GM18499 (cell line): ENCODE results near the gene GSK3B.
"Not testable (repeated sequence)": the region's sequence is repeated elsewhere in the genome, so short reads cannot be mapped to it uniquely, and the experiment has no call there.

ENCODE experiments used
- ATAC-seq: cut with Tn5 transposase; IDR thresholded peaks from one replicate; pipeline ENCODE4 v1.9.1; 2021; ENCODE audit warnings: moderate number of reproducible peaks; ENCODE audit not compliant: insufficient read depth, unreplicated experiment

GSK3B gene

DNA sequence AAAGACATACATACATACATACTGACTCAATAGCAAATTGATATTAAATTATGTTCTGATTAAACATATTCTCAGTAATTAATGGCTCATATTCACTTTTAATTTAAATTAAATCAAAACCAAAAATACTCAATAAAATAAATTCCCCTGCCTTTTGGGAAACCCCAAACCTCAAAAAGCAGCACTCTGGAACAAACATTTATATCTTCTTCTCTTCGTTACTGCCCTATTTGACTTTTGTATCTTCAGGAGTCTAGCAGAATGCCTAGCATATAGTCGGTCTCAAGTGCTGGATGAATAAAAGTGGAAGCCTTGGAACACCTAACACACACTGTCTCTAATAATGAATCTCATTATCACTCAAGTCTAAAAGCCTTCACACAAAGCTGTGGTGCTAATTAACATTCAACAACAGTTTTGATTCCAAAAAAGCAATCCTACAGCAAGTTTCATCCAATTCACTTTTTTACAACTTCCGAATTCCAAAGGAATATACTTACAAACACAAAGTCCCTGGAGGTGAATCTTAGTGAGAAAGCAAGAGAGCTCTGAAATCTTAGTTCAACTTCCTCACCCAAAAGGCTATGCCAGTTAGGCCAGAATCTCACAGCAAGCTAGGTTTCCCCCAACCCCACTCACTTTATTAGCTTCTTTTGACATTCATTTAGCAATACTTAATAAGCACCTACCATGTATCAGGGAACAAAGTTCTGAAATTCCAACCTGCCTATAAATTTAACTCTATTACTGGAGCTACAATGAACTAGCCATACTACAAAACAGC lies 35.0 kb downstream of the GSK3B start:
- ATAC-seq, result no peak

DNA sequence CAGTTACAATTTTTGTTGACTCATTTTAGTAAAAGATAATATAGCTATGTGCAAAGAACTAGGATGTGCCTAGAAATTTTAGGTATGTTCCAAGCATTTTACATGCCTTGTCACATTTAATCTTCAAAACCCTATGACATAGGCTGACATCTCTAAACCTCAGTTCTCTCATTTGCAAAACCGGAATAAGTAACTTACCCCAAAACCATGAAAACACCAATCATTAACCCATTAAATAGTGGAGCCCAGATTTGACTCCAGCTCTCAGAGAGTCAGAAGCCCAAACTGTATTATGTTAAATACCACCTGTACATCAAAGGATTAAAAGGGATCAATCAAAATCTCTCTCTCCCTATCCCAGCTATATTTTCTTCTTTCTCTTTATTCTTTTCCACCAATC lies 36.6 kb downstream of the GSK3B start:
- no peak for ATAC-seq

DNA sequence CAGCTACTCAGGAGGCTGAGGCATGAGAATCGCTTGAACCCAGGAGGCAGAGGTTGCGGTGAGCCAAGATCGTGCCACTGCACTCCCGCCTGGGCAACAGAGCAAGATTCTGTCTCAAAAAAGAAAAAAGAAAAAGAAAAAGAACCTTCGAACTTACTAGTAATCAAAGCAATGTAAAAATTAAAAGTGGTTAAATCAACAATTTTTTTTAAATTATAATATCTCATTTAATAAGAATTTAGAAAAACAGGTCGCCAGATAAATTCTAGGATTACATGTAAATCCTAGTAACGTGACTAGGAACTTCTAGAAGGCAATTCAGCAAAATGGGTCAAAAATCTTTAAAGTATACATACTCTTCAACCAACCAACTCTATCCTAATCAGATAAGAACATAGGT lies 37.2 kb downstream of the GSK3B start:
- ATAC-seq, result no peak

DNA sequence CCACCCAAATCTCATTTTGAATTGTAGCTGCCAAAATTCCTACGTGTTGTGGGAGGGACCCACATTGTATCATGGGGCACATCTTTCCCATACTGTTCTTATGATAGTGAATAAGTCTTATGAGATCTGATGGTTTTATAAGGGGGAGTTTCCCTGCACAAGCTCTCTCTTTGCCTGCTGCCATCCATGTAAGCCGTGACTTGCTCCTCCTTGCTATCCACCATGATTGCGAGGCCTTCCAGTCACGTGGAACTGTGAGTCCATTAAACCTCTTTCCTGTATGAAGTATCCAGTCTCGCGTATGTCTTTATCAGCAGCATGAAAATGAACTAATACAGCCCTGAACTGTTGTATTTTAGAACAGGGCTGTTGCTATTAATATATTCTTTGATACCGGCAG lies 40.6 kb downstream of the GSK3B start:
- not testable (repeated sequence) for ATAC-seq

DNA sequence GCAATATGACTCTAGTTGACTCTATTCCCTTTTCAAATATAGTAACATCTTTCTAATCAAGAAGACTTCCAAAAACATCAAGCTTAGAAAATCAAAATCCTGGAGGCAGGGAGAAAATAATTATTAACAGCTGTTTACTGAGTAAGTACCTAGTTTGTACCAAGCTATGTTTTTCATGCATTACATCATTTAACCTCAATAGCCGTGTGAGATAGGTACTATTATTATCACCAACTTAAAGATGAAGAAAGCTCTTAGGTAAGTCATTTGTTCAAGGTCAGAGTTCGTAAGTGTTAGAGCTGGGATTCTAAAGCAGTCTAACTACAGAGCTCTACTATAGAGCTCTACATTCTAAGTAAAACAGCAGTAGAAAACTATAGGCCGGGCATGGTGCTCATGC lies 41.6 kb downstream of the GSK3B start:
- no peak for ATAC-seq

DNA sequence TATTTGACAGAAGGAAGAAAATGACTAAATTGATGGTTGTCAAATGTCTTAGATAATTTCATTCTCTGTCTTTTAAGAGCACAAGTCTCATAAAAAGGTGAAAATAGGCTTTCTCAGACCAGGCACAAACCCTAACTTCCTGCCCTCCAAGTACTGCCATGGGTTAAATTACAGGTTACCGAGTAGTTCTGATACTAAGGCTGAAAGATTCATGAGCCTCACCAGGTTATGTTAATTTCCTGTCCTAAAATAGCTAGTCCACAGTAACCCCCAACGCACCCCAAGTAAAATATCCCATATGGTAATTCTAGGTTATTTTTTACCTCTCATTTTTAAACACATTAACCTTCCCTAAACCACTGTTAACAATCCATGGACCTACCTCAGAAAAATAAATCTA lies 42.0 kb downstream of the GSK3B start:
- peak; percentile 41 for ATAC-seq

DNA sequence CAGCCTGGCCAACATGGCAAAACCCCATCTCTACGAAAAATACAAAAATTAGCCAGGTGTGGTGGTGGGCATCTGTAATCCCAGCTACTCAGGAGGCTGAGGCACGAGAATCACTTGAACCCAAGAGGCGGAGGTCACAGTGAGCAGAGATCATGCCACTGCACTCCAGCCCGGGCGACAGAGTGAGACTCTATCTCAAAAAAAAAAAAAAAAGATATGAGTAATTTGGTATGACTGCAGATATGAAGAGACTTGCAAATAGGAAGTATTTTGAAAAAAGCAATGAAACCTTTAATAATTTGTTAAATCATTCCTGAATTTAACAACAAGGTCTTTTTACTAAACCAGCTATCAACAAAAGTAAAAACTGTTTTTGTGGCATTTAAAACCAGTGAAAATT lies 42.7 kb downstream of the GSK3B start:
- not testable (repeated sequence) for ATAC-seq

DNA sequence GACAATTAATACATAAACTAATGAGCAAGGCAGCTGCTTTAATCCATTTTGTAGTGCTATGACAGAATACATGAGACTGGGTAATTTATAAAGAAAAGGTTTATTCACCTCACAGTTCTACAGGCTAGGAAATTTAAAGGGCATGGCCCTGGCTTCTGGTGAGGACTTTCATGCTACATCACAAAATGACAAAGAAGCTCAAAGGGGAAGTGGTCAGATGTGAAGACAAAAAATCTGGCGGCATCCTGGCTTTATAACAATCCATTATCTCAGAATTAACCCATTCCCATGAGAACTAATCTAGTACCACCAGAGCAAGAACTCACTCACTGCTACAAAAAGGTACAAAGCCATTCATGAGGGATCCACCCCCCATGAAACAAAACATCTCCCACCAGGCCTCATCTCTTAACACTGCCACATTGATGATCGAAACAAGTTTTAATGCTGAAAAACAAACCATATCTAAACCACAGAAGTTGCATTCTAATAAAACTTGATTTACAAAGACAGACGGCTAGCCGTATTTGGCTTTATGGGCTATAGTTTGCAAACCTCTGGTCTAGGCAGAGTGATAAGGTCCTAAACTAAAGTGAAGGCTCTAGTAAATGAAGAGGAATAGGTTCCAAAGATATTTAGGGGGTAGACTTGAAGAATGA lies 44.2 kb downstream of the GSK3B start:
- ATAC-seq, result no peak

DNA sequence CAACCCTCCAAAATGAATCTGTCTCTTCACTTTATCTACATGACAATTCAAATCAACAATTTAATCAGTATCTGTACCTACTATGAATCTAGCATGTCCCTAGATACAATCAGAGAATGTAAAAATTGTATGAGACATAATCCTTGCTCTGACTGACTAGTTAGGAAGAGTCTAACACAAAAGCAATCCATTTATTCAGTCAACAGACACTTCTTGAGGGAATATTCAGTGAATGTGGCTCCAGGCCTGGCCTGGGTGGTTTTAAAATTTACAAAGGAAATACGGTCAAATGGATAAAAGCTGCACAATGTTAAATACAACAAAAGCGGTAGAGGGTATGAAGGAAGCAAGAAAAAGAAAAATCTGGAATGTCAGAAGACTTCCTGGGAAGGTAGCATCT lies 45.2 kb downstream of the GSK3B start:
- no peak for ATAC-seq

DNA sequence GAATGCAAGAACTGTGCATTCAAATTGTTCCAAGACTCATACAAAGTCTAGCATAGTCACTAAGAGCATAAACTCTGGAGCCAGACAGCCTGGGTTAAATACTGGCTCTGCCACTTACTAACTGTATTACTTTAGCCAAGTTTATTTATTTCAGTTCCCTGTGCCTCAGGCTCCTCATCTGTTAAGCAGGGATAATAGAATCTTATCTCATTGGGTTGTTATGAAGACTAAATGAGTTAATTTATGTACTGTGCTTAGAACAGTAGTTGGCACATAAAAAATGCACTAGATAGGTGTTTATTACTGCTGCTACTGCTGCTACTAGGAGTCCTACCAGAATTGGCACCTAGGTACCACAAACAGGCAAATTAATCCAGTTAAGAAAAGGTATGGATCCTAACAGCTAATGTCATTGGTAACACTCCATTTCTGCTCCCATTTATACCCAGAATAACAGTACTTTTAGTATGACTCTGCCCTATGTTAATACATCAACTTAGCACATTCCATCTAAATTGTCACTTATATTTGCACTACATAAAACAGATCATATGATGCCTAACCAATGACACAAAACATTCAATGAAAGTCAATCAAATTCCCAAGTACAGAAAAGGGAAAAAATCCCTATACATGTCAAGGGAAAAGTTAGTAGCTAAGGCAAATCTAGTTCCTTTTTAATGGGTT lies 45.7 kb downstream of the GSK3B start:
- ATAC-seq, result no peak

DNA sequence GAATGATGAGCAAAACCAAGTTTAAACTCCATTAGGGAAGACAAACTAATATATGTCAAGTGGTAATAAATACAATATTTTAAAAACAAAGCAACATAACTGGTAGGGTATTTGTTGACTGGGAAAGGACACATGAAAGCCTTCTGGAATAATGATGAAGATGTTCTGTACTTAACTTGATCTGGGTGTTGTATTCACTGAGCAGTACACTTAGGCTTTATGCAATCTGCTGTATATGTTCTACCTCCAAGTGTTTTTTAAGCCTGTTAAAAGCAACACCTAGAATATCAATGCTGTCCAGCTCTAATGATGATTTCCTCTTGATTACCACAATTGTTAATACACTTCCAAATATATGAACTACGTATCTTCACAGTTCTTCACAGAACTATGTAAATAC lies 46.6 kb downstream of the GSK3B start:
- no peak for ATAC-seq

DNA sequence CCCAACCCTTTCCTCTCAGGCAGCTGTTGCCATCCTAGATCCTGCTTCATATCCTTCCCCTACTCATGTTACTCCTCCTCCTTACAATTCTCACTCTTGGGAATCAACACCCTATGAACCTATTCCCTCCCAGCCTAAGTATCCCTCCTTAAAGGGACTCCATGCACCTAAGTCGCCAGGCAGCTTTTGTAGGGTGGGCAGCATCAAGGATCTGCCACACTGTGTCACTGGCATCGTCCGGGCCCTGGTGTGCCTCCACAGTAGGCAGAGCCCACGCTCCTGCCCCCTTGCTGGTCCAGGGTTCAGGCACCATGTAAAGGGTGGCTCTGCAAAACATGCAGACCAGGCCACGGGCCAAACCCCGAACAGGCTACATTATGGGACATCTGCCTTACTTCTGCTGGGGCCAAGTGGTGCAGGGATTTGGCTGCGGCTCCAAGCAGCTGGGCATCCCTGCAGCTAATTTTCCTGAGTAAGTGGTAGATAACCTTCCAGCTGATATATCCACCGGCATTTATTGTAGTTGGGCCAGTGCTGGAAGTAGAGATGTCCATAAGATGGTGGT lies 53.4 kb downstream of the GSK3B start:
- ATAC-seq, result no peak

DNA sequence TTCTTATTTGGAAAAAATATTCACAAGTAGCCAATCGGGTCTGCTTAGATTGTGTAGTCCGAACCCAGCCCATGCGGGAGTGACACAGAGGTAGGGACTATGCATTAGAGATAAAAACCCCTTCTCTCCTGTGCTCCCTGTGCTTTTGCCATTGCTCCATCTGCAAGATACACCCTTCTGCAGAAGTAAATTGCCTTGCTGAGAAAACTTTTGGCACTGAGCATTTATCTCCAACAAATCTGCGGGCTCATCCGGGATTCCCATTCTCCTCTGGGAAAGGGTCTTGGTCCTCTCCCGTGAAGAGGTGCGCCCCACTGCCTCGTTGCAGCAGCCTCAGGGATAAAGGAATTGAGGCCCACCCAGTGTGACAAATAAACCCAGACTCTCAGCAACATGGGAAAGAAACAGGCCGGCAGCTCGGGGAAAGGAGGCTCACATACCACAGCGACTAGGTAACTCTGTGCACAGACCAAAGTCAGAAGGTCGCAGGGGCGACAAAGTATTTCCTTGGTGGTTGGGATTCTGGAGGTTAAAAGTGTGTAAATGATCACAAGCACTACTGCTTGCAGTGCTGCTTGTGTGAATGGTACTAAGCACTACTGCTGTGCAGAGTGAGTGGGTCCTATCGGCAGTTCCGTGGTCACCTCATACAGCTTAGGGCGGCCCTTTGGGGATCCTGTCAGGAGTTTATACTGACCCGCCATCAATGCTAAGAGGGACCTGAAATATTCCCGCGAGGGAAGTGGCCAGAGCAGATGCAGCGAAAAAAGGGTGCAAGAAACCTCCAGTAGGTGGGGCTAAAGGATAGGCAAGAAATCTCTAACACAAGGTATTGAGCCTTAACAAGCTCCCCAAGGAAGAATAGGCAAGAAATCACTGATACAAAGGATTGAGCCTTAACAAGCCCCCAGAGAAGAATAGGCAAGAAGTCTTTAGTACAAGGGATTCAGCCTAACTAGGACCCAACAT lies 54.3 kb downstream of the GSK3B start:
- no peak for ATAC-seq

DNA sequence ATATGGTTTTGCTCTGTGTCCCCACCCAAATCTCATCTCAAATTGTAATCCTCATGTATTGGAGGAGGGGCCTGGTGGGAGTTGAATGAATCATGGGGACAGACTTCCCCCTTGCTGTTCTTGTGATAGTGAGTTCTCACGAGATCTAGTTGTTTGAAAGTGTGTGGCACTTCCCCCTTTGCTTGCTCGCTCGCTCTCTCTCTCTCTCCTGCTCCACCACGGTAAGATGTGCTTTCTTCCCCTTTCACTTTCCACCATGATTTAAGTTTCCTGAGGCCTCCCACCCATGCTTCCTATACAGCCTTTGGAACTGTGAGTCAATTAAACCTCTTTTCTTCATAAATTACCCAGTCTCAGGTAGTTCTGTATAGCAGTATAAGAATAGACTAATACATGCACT lies 60.7 kb downstream of the GSK3B start:
- no peak for ATAC-seq

DNA sequence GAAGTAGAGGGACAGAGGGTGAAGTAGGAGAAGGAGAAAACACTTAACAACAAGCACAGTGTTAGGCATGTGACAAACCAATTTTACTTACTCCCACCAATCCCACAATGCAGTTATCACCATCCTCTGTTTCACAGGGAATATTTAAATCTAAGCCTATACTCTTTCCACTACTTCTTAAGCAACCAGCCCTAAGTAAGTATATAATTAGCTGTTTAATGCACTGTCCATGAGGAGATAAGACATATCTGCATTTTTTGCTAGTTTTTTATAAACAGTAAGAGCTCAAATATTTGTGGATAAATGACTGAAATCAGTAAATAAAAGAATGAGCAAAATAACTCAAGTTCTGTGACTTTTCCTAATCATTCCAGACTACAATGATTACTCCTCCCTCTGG lies 62.7 kb downstream of the GSK3B start:
- no peak for ATAC-seq

DNA sequence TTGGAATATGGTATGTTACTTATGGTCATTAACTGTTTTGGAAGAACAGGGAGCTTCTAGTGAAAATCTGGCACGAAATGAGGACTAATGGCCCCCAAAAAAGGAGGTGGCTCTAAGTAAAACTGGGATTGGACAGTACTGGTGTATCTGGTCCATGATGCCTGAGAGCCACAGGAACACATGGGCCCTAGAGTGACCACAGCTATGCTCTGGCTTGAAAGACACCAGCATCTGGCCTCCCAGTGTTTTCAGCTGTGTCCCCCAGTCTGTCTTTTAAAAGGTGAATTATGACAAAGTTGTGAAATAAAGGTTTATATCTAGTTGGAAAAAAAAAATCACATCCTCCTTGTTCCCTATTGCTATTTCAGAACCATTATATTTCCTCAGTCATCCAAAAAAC lies 64.5 kb downstream of the GSK3B start:
- no peak for ATAC-seq

DNA sequence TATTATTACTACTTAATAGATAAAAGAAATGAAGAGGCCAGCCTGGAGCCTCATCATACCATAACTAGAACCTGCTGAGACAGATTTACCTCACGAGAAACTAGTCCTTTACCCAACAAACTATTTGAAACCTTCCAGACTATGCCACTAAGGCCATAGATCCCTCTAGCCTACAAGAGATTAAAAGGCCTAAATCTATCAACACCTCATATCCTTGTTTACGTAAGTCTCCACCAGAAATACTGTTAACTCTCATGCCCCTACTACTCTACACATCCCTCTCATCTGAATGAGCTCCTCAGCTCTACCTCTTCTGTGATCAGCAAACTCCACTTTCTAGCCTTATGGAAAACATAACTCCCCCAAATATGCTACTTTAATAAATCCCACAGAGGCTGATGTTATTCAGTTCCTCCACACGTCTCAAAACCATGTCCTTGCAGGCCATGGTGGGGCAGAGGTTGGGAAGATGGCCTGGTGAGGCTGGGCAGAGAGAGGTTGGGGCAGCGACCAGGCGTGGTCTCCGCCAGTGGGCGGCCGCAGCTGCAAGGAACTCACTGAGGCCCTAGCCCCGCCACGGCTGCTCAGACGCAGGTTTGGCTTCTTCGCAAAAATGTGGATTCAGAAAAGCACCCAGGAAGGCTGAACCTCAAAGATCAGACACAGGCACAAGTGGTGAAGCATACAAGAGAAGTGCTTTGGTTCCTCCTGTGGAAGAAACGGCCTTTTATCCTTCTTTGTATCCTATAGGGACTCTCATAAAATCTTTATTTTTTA lies 65.8 kb downstream of the GSK3B start:
- no peak for ATAC-seq

DNA sequence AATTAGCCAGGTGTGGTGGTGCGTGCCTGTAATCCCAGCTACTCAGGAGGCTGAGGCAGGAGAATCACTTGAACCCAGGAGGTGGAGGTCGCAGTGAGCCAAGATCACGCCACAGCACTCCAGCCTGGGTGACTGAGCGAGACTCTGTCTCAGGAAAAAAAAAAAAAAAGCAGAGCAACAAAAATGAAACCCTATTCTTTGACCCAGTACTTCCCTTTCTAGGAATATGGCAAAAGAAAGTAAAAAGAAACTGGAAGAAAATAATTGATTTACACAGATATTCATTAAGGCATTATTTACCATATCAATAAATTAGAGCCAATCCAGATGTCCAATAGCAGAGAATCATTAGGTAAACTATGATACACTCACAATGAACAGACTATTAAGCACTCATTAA lies 67.0 kb downstream of the GSK3B start:
- ATAC-seq, result no peak

DNA sequence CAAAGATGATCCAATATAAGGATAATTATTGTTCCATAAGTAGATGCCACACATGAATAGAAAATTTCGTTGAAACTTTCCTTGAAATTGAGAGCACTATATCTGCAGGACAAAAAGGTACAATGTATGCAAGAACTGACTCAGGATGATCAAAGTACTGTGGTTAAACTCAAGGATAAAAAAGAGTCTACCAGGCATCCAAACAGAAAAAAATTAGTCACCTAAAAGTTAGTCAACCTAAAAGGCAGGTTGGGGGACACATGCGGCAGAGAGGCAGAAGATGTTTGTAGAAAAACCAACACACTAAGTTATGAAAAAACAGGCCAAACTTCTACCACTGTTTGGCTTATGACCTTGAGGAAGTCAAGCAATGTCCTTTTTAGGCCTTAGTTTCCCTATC lies 68.7 kb downstream of the GSK3B start:
- no peak for ATAC-seq
